SKM-1 treated with dmso at 0.1 percent for 144 hours (cell line): ENCODE measurements around the gene NOX5.

Experiments
- DNase-seq: peaks from one replicate; lab custom pipeline; 2025; ENCODE audit not compliant: unreplicated experiment; lab: John Stamatoyannopoulos, UW

The NOX5 gene

DNA sequence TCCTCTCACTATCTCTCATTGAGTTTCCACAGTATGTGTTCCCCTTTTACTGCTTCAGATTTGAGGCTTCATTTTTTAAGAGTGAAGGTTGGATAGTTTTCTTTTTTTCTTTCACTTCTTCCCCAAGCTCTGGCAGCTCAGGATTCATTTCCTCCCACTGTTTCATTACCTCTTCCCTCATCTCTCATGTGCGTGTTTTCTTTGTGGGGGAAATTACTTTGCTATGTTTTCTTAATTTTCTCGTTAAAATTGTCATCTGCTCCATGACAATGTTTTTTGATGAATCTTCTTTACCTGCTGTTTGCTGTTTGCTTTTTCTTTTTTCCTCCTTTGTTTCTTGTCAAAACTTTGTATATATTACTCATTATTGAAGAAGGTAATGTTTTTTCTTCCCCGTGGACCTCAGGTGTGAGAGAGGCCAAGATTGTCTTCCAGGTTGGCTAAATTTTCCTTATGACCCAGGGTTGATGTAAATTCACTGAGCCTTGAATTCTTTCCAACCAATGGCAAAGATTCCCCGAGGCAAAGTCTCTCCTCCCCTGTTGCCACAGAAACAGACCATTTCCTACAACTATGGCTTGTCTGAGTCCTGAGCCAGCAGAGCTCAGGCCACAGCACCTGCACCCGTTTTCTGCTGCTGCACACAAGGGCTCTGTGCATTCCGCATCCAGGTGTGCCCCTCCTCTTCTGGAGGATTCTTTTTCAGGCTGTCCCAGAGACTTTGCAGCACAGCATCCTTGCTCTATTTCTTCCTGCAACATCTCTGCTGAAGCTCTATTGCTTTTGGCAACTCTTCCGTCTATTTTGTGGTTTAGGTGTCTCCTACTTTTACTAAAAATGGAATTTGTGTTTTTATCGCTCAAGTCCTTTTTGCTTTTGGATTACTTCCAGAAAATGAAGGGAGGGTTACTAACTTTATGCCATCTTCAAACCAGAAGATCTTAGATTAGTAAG is 66.1 kb downstream of the NOX5 start:
- DNase-seq: no peak

DNA sequence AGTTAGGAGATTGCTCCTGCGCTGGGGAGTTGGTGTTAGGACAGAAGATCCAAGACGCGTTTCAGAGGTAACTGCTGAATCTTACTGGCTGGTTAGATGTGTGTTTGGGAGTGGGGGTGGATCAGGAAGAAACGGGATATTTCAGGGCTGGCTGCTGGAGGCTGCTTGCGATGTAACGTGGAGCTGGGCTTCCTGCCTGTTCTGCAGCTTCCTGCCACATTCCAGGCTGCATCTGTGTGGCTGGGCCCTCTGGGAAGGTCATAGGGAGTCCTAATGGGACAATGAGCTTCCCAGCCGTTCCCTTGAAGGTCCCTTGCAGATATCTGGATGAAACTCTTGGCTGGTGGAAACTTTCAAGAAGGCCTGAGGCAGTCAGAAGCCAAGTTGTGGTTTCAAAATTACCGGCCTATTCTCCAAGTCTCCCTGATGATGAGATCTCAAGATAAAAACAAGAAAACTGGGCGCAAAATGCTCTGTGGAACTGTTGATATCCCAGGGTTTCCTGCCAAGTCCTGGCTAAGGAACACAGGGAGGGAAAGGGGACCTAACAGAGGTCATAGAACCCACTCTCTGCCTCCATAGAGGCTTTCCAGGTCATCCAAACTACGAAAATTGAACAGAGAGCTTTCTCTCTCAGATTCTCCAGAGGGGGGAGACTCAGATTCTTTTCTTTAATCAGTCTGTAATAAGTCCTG is 67.0 kb downstream of the NOX5 start:
- DNase-seq: no peak

DNA sequence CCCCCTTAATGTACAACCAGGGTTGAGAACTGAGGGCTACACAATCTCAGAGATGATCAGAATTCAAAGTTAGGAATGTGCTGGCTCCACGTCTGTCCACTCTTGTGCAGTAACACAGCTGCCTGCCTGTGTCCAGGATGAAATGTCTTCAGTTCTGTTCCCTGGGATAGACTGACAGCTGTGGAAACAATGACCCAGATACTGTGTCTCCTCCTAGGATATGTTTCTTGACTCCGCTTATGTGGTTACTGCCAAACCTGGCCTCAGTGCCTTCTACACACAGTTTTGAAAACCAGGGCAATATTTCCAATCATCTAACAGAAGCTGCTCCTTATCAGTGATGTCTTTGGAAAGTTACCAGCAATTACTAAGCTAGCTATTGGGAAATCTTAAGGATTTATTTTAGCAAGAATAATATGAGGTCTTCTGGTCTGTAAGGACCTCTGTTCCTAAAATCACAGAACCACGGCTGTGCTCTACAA is 67.6 kb downstream of the NOX5 start:
- no peak for DNase-seq

DNA sequence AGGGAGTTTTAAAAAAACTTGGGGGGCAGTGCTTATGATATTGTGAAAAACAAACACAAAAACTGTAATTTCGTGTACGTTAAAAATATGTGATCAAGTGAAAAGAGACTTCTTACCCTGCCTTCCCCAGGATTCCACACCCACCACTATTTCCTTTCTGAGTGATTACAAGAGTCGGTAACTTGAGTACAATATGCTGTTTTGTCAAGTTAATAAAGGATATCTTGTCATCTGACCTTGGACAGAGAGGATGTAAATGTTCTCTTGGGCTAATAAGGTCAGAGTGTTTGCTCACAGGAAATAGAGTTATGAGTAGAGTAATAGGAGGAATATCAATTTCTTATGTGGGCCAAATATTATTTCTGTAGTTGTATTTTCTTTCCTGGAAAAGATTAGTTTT is 68.1 kb downstream of the NOX5 start:
- DNase-seq: no peak

DNA sequence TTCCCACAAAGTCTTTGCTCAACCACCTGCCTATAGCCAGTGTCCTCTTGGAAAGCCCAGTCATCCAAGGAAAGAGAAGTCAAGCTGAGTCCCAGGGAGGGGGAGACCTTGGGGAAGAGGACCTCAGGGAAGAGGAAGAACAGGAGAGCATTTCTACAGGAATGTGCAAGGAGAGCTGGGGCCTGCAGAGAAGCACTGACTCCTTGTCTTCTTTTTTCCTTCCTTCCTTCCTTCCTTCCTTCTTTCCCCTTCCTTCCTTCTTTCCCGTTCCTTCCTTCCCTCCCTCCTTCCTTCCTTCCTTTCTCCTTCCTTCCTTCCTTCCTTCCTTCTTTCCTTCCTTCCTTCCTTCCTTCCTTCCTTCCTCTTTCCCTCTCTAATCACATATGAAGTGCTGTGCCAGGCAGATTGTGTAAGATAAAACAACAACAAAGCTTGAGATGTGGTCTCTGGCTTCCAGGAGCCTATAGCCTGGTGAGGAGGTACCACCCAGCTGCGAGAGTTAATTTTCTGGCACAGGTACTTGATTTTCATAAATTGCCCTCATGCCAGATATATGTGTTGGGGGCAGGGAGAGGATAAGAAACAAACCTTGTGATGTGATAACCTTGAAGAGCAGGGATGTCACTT is 70.0 kb downstream of the NOX5 start:
- no peak for DNase-seq

DNA sequence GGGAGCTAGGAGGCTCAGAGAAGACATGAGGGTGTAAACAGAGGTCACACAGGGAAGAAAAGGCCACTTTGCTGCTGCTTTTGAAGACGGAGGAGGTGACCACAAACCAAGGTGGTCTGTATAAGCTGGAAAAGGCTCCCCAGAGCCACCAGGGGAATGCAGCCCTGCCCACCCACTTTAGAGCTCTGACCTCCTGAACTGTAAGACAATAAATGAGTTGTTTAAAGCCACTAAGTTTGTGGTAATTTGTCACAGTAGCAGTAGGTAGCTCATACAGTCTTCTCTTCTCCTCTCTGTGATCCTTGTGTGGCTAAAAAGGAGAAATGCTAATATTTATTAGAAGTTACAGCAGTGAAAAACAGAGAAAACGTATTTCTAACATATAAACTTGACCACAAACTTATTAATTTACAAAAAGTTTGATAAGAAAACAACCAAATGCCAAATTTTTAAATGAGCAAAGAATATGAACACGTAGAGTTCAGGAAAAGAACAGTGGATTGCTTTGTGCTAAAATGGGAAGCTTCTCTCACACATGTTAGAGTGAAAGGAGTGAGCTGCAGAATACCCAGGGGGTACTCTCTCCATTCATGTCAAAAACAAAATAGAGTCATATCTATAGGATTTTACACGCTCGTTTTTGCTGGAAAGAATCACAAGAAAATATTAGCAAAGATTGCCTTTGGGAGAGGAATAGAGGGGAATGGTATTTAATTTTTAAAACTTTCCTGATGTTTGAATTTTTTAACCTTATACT is 71.0 kb downstream of the NOX5 start:
- no peak for DNase-seq

DNA sequence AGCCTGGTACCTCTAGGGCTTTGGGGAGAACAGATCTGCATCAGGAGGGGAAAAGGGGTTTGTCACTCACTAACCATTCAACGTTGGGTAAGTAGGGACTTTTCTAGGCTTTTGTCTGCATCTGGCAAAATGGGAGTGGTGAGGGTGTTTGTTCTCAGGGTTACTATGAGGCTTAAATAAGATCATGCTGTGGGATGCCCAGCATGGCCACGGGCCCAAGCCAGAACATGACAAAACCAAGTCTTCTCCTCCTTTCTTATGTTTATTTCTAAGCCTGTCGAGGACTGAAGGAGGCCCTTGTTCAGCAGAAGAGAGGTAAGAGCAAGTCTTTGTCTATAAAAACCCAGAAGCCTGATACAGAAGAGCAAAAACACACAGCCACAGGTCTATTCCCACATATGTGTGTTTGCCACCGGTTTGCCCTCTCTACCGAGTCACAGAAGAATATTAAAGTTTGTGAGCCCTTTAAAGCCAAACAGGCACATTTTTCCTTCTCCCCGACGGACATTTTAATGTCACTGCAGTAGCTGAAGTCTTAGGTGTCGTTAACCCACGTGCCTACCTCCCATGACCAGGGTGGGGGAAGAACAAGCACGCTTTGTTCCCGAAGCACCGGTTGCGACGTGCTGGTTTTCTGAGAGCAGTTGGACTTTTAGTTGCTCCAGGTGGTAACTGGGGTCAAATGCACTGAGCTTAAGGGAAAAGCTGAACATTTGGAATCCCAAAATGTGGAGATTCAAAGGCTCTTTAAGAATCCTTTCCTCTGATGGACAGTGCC is 72.1 kb downstream of the NOX5 start:
- DNase-seq: no peak

DNA sequence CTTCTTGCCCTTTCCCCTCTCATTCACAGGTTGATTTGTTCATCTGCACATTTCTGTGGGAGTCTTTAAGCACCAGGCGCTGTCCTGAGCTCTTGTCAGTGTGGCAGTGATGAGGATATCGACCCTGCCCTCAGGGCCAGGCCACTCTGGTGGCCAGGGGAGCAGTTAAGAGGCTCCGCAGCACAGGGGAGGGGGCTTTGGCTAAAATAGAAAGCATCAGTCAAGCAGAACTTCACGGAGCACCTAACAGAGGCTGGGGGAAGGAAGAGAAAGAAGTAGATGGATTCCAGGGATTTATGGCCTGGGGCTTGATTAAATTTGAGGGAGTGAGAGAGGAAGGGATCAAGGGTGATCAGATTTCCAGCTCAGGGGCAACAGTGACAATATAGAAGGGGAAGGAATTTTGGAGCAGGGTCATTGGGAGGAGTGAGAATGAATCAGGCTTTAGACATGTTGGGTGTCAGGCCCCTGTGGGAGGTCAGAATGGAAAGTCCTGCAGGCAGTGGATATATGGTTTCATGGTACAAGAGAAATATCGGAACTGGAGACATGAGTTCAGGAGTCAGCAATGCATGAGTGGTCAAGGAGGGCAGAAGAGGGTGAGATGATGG is 73.0 kb downstream of the NOX5 start:
- no peak for DNase-seq

DNA sequence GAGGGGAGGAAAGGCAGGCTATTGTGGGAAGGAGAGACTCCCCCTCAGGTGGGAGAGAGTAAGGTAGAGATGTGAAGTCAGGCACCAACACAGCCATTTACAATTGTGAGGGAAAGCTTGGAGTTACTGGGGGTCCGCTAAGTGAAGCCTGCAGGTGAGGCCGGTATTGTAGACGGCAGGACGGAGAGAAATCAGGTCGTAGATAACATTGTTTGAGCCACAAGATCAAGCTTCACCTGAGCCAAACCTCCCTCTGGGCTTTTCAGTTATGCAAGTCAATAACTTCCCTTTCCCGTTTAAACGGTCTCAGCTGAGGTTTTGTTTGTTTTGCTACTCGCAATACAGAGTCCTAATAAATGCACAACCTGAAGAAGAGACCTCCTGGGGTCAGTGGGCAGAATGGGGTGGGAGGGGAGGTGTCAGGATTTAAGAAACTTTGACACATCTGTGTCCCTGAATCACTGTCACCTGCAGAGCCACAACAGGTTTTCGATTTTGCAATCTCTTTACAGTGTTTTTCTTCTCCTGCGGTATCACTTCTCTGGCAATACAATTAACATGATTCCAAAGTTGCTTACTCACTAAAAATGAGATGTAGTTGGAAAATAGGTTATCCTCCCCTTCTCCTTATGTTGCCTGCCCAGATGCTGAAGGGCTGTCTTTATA is 73.9 kb downstream of the NOX5 start:
- DNase-seq: peak; percentile 8

DNA sequence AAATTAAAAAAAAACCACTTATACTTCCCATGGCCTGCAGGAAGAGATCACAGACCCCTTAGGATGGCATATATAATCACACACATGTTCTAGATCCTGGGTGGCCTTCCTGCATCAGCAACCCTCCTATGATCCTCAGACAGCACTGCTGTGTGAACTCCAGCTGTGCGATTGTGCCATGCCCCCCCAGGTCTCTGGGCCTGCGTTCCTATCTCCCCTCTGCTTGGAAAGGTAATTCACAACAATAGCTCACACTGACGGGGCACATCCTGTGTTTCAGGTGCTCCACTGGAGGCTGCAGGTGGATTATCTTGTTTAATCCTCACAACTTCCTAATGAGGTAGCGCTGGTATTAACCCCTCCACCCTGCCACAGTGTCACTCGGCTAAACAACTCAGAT is 74.8 kb downstream of the NOX5 start:
- DNase-seq: no peak

DNA sequence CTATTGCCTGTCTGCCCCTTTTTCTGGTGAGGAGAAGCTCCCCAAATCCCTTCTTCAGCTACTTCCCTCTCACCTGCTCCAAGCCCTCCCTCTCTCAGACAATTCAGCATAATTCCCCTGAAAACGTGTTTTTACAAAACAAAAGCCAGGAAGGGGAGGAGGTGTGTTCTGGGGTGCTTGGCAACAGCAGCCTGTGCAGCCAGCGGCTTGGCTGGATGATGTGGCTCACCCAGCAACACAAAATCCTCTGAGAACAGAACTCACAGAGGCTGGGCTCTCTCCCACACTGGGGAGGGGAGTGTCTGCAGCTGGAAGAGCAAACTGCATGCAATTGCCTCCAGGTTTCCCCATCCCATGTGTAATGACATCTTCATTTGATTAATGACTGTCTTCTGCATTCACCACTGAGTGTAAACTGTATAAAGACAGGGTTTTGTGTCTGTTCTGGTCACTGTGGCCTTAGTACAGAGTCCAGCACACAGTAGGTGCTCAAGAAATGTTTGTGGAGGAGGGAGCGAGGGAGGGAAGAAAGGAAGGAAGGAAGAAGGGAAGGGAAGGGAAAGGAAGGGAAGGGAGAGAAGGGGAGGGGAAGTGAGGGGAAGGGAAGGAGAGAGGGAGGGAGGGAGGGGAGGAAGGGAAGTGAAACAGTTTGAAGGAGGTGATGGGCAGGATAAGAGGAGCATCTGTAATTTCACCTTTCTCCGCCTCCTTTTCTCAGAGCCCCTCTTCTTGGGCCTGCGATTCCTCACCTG is 75.9 kb downstream of the NOX5 start:
- no peak for DNase-seq

DNA sequence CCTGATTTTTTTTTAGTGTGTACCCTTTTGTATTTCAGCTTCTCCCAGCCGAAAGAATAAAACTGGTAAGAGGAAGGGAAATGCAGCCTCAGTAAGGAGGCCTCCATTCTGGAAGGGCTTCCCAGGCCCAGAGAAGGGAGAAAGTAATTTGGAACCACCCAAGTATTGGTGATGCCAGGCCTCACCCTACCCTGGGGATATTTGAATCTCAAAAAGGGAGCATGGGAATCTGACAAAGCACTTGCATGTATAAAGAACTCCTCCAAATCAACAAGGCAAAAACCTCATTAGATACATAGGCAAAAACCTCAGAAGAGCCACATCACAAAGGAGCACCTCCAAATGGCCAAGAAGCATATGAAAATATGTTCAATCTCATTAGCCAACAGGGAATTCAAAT is 77.2 kb downstream of the NOX5 start:
- no peak for DNase-seq

DNA sequence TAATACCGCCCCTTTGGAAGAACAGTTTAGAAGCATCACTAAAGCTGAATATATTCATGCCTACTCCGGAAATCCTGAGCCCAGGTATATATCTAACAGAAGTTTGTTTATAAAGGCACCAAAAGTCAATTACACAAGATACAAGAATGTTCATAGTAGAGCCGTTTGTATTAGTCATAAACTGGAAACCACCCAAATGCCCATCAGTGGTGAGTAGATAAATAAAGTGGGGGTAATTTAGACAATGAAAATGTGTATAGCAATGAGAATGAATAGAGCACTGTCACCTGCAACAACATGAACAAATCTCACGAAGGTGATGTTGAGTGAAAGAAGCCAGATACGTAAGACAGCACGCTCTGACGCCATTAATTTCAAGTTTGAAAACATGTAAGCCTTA is 77.7 kb downstream of the NOX5 start:
- no peak for DNase-seq

DNA sequence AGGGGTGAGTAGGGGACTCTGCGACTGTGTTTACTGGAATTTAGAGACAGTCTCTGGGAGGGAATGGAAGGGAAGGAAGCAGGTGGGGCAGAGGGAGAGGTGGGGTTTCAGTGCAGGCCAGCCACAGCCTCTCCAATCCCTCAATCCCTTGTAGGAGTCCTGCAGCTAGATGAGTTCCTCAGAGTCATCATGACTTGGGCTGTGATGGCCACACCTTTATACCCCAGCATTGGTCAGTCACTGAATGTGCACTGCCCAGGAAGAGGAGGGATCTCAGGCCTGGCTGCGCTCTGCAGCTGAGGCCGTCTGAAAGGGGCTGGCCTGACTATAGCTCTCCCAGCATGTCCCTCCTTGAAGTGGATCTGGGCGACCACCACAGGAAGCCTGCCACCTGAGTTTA is 78.6 kb downstream of the NOX5 start:
- no peak for DNase-seq

DNA sequence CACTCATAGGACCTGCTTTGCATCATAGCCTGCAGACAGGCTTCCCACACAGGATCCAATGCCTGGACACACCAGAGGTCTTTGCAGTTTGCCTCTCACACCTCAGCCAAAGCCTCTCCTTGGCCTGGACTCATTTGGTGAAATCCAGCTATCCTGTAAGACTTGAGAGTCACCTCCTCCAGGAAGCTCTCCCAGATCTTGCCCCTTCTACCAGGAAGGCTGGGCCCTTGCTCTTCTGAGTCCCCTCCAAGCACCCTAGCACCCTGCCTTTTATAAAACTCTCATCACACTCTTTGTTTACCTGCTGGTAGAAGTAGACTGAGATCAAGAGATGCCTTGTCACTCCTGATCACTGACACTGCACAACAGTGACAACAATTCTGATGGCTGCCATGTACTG is 79.1 kb downstream of the NOX5 start:
- DNase-seq: no peak

DNA sequence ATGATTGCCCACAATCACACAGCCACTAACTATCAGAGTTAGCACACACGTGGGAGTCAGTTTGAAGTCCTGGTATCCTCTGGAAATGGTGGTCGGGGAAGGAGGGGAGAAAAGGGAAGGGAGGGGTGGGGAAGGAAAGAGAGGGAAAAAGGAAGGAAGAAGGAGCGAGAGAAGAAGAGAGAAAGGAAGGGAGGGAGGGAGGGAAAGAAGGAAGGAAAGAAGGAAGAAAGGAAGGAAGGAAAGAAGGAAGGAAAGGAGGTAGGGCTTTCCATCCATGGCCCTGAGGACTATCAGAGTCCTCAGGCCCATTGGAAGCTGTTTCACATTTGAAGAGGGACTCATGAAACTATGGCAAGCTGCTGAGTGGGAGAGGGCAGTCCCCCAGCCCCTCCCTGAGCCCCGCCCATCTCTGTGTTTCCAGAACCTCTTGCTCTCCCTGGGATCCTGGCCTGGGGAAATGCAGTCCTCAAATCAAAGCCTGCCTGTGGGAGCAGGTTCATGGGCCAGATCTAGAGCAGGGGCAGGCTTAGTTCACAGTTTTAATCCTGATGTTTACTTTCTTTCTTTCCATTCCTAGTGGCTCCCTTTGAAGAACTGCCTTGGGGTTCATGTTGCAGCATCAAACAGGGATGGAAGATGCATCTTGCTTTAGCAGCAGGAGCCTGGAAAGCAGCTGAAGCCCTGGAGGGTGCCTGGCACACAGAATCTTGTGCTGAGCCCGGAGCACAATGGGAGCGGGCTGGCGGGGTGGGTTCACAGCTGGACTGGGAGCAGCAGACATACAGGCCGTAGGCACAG is 79.8 kb downstream of the NOX5 start:
- no peak for DNase-seq

DNA sequence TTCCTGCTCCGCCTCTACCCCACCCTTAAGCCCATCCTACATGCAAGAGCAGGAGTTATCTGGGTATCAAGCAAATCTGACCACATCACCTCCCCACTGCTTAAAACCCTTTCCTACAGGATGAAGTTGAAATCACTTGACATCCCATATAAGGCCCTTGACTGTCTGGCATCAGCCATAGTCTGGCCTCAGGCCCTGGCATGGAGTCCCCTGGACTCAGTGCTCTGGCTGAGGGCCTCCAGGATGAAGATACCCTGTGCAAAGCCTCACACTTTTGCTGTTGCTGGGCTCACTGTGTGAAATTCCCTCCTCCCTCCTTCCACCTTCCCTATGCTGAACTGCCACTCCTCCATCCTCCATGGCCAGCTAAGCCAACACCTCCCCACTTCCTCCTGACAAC is 80.8 kb downstream of the NOX5 start:
- DNase-seq: no peak

DNA sequence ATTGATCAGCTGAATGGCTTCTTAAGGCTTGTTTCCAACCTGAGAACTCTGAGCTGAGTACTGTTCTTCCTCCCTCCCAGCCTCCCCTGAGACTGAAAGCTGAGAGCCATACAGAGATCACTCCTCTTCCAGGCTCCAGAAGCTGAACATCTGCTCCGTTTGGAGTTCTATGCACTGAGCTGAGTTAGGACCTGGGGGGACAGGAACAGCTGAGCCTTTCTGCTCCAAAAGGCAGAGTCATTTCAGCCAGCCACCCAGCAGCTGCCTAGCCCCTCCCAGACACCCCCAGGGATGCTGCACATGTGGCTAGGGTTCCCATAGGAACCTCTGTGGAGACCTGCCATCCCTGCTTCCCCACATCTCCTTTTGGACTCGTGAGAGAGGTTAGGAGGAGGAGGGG is 81.7 kb downstream of the NOX5 start:
- DNase-seq: no peak
